NCI-H345 treated with DMSO at 0.1 percent for 48 hours (cell line): ENCODE measurements around the gene FOXJ1.

Experiments
- DNase-seq: peaks from one replicate; lab custom pipeline; 2025; ENCODE audit not compliant: unreplicated experiment; lab: John Stamatoyannopoulos, UW

FOXJ1 gene

DNA sequence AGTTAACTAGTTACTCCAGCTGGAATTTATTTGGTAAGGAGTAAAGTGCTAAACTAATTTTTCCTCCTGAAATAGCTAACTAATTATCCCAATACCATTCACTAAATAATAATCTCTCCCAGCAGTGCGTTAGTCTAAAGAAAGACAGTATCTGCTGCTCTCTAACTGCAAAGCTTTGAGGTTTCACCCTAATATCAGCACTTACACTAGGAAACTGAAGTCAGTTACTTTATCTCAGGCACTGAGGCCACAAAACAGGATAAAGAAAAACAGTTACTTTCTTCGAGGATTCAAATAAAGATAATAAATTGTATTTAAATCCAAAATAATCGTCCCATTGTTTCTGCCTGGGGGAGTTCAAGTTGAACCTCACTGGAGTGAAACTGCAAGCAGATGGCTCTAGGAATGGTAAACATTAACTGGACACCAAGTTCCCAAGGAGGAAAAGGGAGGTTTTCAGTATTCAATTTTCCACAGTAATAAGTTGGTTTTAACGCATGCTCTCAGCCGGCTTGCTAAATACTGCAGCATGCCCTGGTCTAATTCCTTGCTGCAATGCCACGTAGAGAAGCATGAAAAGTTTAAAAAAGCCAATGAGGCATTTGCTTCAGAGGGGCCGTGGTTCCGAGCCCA, 20.0 kb upstream of the FOXJ1 start:
- no peak for DNase-seq

DNA sequence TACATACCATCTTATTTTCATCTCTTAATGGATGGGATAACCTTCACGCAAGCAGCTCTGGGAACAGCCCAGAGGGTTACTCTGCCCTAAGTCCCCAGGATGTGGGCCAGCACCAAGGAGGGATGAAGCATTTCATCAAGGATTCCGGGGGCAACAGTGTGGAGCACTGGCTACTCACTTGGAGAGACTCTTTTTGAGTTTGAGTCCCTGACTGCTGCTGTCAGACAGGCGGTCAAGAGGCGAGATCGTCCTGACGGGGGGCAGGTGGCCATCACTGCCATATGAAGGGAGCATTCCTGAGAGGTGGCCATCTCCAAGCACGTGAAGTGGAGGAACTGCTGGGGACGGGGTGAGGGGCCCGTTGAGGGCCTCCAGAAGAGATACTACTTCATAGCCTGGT, 18.1 kb upstream of the FOXJ1 start:
- no peak for DNase-seq

DNA sequence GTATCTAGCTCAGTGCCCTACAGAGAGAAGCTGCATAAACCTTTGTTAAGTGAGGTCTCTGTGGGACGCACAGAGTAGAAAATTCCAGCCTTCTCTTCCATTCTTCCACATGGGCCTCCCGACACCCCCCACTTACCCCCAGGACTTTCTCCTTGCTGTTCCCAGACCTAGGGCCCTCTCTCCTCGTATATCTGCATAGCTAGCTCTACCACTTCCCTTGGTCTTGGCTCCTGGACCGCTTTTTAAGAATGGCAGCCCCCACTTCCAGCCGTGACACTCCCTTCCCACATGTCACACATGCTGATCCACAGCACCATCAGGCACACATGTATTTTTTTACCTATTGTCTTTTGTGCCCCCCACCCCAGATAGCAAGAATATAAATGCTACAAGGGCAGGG, 16.7 kb upstream of the FOXJ1 start:
- DNase-seq, result no peak

DNA sequence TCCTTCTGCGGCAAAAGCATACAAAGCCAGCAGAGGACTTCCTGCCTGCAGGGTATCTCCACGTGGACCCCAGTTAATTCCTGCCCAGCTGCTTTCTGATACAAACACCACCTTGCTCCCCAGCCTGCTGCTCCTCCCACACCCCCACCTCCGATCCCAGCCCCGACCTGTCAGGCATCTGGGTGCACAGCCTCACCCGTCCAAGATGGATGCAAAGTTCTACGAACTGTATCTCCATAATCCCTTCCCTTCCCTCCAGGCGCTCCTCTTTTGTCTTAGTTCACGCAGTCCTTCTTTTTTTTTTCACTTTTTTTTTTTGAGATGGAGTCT, 15.6 kb upstream of the FOXJ1 start:
- DNase-seq, result no peak

DNA sequence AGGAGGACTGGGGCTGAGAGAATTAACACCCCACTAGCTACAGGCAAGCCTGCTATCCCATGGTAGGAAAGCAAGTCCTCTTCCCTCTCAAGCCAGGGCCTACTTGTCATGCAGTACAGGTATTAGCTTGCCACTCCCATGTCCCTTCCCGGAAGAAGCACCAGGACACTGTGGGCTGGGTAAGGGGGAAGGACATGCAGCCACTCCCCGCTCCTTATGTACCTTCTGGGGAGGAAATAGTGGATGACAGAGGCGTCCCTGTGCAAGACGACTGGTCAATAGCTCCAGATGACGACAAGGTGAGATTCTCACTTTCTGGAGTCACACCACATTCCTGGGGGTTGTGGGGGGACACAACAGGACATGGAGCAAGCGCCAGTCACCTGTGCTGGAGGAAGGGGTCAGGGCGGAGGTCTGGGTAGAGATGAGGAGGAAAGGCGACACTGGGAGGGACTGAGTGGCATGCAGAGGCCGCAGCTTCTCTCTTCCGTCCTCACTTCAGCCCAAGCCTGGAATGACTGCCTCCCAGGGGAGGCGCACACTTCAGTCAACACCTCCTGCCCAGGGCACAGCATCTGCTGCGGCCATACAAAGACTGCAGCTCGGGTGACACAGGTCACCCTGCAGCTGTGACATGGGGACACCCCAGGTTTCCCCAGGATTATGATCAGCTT, 15.1 kb upstream of the FOXJ1 start:
- no peak for DNase-seq

DNA sequence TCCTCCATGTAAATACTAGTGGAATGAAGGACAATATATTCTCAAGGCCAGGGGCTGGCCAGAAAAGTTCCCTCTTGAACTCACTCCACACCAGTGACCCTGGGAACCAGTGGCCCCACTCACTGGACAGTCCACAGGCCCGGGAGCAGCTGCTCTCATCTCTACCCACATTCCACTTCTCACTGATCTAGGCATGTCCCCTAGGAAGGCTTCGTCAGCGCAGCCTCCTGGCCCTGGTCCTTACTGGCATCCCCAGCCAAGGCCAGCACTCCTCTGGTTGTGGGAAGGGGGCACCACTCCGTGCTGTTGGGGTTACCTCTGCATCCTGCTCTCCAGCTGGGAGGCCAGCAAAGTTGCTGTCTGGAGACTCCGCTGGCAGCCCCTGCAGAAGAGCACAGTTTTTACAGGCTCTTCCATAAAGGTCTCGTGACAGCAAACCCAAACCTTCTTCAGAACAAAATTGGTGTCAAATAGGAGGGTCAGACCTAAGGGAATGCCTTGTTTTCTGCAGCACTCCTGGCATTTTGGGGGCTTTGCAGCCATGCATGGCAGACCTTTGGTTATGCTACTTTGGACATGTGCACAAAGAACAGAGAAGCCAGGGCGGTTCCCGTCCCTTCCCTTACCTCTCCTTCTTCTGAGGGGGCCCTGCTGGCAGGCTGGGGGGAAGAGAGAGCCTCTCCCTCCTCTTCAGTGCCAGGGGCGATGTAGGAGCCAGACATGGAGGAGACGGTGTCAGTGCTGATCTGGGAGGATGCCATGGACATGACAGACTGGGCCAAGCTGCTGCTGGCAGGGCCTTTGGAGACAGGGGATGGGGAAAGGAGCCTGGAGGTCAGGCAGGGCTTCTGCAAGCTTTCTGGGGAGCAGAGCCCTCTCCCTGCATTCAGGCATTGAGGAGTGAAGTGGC, 14.1 kb upstream of the FOXJ1 start:
- DNase-seq, result no peak

DNA sequence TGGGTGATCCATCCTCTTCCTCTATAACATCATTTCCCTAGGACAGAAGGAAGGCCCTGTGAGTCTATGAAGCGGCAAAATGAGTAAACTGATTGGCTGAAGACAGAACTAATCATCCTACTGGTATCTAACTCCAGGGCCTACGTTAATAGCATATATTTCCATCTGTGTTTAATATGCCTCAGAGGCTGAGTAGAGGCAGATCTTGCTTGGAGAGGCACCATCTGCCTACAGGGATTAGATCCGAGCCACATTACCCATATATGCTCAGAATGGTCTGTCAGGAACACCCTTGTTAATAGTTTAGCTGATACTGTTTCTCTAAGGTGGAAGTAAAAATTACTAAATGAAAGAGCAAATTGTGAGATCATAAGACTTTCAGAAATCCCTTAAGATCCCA, 13.2 kb upstream of the FOXJ1 start:
- no peak for DNase-seq

DNA sequence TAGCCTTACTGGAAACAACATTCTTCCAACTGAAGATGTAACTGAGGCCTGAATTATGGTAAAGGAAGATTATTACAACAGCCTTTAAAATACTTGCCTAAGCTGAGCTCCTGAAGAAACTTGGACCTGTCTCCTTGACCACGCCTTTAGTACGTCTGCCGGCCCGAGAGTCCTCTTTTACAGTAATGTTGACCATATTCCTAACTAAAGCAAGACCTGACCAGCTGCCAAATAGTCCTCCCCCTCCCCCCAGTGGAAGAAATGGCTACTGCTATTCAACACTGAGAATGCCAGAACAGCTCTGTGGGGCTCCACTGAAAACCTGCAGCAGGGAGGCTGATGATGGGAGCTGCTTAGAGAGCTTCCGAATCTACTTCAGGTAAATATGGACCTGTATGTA, 12.6 kb upstream of the FOXJ1 start:
- DNase-seq, result no peak

DNA sequence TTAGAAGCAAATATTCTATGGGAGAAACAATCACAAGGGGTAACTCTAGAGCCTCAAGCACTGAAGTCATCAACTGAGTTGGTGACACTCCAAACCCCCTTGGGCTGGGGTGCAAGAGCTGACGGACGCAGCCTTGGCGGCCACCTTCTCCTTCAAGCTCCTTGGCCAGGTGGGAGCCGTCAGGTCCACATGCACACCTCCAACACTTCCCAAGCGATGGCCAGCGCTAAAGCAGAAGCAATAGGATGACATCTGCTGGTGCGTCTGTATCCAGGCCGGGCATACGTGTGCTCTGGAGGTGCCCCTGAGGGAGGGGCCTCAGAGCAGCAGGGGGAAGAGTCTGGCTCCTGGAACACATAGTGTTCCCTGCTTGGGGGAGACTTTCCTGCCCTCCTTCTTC, 12.2 kb upstream of the FOXJ1 start:
- no peak for DNase-seq

DNA sequence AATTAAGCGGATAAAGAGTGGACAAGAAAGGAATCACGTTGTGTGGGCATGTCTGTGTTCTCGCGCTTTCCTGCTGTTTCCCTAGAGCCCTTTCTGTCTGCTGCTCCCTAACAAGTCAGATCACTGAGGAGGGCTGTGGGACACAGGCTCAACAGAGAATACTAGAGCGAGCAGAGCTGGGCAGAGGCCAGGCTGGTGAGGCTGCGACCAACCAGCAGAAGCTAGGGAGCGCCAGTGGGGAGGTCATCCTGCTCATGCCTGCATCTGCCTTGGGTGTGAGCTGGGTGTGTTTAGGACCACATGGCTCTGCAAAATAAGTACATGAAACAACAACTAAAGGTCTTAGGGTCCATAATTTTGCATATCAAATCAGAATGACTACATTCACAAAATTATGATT, 11.5 kb upstream of the FOXJ1 start:
- DNase-seq, result no peak

DNA sequence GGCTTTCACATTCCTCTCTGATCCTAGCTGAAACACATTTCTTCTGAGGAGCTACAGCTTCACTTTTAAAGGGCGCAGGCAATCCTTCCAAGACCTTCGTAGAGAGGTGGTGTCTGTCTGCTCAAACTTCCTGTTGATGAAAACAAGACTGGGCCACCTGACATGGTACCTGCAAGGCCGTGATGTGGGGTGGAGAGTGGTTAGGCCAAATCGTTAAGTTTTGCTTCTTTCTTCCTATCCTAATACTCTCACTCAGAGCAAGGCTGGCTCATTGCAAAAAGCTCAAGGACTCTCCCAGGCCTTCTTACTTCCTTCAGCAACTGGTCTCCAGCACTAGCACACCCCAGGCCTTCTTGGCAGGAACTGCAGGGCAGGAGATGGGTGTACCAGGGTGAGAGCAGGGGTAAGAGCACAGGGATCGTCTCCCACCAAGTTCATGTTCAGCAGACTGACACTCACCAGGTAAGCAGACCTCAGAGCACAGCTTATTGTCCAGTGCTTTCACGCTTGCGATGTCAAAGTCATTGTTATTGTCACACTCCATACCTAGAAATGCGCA, 10.9 kb upstream of the FOXJ1 start:
- no peak for DNase-seq

DNA sequence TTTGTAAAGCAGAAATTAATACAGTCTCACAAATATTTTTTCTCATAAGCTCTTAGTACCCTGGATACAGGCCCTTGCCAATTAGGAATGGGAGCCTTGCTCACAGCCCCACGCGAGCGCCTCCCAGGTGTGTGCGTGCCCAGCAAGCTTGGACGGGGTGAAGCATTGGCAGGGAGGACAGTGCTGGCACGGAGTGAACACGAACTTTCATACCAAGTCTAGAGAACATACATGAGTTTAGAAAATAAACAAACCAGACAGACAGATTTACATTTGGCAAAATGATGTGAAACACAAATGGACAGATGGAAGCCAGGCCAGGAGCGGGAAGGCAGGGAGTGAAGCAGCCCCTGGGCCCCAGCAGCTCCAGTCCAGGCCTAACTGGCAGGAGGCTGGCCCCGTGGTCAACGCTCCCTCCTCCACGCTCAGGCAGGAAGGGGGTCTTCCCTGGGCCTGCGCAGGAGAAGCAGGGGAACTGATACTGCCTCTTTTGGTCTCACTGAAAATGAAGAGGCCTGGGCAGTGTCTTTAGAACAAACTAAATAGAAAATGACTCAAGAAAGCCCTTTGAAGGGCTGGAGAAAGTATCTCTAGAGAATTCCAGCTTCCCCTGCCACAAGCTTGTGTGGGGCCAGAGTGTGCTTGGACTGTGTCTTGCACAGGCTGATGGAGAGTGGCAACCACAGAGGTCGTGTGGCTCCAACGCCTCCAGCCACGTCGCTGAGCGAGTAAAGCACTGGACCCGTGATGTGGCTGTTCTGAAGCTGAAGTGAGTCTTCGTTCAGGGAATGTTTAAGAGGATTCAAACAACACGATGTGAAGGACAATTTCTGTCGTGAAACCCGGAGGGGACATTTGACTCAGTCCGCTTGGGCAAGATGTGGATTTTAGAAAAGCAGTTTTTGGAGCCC, 9.9 kb upstream of the FOXJ1 start:
- DNase-seq, result no peak

DNA sequence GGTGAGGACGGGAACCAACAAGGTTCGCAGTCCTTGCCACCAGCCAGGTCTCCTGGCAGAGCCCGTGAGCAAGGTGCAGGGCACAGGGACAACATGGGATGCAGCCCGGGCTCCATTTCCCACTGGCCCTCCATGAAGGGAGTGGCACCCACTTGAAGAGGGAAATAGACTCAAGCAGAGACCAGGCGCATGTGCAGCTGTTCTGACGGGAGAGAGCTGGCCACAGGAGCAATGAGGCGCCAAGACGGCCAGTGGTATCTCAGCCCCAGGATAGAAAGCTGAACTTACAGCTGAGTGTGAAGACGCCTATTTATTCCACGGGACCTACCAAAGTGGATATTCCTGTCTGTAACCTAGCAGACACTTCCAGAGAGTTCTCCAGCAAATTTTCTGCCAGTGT, 8.2 kb upstream of the FOXJ1 start:
- DNase-seq, result no peak

DNA sequence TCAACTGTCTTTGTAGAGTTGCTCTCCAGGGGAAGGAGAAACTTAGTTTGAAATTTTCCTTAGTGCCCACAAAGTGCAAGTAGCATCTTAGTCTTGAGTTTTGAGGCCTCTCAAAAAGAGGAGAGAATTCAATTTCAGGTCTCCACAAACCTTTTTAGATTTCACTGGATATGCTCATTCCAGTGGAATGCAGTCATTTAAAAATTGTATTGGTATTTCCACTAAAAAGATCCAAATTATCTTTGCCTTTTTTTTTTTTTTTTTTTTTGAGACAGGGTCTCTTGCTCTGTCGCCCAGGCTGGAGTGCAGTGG, 6.9 kb upstream of the FOXJ1 start:
- DNase-seq, result no peak

DNA sequence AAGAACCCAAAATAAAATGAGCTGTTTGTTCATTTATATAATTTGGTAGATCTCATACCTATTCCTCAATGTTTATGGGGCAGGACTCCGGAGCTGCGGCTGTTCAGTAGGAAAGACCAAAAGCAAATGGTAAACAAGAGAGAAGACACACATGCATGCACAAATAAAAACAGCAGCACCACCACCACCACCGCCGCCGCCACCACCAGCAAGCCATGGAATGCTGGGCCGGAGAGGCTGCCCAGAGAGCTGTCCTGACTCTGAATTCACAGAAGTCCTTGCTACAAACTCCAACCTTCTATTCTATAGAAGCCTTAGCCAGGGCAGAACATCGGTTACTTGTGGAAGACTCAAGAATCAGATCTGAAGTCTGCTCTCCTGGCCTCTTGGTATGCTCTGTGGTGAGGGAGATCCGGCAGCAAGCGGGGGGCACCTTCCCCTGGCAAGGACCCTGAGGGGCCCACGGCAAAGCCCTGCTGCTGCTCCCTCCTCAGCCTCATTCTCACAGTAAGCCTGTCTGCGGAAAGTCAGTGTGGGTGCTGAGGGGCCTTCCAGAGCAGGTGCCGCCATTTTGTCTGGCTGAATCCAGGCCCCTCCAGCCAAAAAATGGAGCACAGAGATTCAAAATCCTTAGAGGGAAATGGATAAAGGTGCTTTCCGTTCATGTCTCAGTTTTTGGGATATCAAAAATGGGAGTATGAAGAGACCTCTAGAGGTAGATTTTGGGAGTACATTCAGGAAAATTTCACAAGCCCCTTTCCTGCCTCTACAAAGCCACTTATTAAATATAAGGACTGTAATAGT, 6.4 kb upstream of the FOXJ1 start:
- peak; percentile 67 for DNase-seq

DNA sequence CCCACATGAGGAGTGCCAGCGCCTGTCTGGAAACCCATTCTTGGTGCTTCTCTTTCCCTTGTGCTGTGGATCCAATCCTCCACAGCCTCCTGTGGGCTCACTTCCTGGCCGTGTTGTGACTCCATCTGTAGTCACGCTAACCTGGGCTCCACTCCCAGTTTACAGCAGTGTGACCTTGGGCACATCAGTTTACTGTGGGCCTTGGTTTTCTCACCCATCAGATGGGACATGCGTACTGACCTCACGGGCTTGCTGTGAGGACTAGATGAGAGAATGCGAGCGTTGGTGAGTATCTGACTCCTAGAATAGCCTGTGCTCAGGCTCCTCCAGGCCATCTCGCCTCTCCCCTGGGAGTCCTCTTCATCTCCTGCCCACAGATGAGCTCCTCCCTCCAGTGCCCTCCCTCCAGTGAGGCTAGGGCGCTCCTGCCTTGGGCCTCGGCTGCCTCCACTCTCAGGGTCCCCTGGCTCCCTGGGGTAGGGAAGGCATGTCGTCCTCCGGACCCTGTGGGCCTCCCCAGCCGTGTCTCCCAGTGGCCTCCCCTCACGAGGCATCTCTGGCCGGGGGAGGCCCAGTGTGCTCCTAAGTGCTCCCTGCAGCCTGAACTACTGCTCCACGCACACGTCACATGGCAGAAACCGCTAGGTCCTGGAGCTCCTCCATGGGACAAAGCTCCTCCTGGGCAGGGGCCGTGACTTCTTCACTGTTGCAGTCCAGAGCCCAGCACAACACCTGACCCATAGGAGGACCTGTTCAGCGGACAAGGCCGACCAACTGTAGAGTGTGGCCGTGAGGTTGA, 5.2 kb upstream of the FOXJ1 start:
- DNase-seq, result no peak

DNA sequence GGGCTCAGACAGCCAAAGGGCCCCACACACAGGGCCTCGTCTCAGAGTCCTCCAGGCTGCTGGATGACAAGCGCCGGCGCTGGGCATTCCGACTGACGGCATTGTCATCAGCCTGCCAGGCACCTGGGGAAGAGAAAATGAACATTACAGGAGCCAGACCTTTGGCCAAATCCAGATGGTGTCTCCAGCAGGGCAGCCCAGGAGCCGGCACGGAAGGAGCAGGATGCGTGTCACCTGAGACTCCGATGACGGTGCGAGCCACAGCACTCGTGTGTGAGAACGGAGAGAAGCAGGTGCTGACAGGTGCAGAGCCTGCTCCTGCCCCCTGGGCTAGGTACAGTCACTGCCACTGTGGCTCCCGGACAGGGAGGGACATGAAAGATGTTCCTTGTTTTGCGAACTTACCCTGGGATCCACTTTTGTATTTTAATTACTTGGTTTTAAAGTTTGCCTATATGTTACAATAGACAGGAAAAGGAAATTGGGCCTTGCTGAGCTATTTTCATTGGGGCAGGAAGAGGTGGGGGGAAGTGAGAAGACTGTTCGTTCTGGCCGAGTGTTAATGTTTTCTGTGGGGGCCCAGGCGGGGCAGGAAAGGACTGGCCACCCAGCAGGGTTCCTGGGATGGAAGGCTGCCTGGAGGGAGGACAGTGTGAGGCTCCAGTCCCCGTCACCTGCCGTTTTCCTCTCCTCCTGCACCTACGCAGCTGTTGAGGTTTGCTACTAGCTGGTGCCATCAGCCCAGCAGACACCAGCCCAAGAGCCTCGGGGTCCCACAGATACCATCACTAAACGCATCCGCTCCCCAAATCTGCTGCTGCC, 4.4 kb upstream of the FOXJ1 start:
- peak; percentile 57 for DNase-seq

DNA sequence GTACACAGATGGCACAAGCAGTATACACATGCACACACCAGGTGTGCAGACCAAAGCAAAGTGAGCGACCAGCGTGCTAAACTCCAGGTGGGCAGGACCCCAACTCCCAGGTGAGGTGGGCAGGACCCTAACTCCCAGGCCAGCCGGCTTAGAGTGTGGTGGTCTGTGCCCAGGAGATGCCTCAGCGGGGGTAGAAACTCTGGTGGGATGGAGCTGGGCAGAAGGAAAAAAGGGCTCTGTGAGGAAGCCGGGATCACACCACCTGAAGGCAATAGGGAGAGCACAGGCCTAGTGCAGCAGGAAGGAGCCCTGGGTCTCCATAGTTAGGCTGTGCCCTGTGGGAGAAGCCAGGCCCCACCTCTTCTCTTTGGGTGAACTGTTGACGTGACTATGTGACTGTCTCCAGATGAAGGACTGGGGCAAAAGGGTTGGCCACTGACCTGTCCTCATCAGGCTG, 1.6 kb upstream of the FOXJ1 start:
- no peak for DNase-seq
